HG03095 (cell line): ENCODE measurements around the gene ZBTB16.

Experiments
- ATAC-seq: cut with Tn5 transposase; IDR thresholded peaks from one replicate; pipeline ENCODE4 v1.9.1; 2021; ENCODE audit warnings: moderate library complexity; ENCODE audit not compliant: unreplicated experiment

ZBTB16 gene

DNA sequence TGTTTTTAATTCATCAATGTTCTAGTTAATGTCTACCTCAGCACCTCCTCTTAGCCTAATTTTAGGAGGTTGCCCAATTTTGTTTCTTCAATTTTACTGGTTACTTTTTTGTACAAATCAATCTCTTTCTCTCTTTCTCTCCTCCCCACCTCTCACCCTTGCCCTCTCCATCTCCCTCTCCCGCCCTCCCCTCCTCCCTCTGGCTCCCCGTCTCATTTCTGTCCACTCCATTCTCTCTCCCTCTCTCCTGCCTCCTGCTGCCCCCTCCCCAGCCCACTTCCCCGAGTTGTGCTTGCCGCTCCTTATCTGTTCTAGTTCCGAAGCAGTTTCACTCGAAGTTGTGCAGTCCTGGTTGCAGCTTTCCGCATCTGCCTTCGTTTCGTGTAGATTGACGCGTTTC lies 195.8 kb downstream of the ZBTB16 start:
- ATAC-seq = no peak

DNA sequence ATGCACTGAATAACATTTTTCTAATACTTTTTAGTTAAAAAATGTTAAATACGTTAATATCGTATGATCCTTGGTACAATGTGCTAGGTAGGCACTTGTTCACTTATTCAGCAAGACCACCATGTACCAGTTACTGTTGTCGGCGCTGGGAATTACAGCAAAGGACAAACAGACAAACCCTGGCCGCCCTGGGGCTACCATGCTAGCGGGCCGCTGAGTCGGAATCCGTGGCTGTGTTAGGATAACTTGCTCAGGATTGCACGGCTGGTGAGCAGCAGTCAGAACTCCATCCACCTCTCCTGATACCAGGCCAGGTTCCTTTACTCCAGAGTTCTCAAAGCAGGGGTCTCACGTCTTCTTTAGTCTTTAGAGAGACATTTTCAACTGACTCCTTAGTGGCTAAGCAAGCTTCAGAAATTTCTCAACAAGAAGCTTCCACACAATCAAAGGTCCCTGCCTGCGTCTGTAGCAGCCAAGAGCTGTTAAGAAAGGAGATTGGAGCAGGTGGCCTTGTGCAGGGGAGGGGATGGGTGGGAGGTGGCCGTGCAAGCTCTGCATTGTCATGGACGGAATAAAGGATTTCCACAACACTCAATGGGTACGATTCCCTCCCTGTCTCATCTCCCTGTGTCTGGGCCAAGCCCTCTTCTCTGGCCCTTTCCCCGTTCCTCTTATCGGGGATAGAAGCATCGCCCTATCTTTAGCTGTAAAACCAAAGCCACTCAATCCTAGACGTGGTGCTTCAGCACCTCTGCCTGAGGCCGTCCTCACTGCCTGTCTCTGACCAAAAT lies 196.9 kb downstream of the ZBTB16 start:
- ATAC-seq = no peak

DNA sequence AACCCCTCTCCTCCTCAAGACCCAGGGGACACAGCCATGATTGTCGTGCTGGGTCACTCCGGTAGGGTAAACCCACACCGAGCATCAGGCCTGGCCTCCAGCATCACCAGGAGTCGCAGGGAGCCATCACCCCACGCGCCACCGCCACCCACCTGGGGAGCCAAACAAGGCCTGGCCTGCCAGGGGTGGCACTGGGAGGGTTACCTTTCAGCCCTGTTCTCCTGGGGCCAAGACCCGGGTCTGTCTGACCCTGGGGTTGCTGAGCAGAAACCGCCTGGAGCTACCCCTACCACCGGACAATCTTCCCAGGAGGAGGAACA lies 197.4 kb downstream of the ZBTB16 start:
- ATAC-seq = no peak

DNA sequence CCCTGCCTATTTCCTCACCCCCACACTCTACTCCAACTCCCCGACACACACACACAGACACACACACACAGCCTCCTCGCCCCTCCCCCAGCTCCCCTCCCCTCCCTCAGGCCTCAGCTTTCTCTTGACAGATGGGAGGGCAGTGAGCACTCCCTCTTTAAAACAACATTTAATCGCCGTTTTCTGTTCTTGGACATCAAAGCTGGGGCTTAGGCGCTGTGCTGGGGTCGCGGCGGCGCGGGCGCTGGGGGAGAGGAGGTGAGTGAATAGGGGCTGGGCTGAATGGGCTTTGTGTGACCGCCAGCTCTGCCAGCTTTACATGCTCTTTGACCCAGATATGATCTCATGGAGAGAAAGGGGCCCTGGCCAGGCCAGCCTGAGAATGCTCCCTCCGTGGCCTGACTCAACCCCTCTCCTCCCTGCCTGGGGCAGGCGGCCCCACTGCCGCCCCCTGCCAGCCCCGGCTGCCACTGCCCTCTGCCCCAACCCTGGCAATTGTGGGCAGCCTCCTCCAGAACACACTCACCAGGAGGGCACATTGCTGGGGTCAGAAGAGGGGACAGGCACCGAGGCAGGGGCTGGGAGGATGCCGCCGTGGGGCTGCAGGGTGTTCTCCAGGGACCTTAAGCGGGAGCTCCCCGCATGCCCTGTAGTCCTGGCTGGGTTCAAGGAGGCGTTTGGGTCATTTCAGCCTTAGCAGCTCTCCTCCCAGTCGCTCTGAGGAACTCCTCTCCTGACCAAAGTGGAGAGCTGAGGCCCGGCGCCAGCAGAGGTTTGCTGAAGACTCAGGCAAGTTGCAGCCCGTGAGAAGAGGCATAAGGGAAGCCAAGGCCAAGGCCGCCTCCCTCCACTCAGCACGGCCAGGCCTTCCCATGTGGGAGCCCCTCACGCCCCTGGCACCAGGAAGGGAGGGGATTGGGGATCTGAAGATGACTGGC lies 198.4 kb downstream of the ZBTB16 start:
- no peak for ATAC-seq

DNA sequence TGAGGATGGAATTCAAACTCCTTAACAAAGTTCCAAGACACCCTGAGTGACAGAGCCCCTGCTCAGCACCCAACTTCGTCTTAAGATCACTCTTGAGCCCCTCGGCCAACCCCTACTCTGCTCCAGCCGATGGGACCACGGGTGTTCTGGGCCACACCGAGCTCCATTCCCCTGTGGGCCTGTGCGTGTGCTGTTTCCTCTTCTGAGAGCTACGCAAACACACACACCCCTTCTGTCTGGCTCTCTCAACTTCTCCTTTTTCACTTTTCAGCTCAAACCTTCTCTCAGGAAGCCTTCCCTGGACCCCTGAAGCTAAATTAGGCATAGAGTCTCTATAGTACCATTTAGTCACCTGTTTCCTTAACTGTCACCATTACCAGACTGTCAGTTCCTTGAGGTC lies 199.2 kb downstream of the ZBTB16 start:
- ATAC-seq = no peak

DNA sequence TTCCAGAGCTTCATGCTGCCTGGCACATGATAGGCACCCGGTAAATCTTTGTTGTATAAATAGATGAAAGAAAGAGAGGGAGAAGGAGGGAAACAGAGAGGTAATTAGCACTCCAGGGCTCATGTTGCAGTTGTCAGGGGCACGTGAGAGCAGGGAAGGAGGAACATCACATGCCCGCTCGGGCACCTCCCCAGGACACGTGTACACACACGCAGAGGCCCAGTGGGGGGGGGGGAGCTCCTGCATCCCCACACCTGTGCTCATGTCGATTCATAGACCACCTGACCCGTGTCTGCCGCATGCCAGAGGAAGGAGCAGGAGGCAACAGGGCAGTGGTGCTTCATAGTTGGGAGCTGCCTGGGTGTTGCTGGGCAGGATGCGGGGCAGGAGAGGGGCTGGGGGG lies 199.6 kb downstream of the ZBTB16 start:
- ATAC-seq = no peak

DNA sequence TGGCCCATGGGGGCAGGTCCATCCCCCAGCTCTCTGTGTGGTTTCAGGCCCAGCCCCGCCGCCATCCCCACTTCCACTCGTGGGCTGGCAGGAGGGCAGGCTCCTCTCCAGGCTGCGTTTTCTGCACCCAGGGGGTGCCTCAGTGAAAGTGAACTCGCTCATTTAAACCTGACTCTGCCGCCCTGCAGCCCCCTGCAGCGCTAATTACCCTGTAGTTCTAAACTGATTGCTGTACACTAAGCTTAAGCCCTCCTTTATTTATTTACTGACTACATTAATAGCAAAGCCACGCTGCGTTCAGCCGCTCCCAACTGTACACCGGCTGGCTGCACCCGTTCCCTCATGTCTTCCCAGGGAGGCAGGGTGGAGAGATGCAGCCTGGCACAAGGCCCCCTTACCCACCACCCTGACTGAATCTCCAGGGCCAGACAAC lies 200.1 kb downstream of the ZBTB16 start:
- no peak for ATAC-seq

DNA sequence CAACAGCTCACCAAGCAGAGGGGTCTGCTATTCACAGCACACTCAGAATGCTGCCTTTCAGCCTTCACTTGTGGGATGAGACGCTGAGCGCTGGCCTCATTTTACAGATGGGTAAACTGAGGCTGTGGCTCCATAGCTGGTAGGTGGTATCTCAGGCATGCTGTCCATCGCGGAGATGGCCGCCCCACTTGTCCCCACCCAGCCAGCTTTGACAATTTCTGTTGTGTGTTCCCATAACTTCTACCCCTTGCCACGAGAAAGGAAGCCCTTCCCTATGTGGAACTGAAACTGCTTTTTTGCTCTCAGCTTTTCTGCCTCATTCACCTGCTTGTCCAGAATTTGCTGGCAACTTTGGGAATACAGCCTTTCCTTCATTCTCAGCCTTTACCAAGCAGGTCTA lies 200.6 kb downstream of the ZBTB16 start:
- ATAC-seq = no peak

DNA sequence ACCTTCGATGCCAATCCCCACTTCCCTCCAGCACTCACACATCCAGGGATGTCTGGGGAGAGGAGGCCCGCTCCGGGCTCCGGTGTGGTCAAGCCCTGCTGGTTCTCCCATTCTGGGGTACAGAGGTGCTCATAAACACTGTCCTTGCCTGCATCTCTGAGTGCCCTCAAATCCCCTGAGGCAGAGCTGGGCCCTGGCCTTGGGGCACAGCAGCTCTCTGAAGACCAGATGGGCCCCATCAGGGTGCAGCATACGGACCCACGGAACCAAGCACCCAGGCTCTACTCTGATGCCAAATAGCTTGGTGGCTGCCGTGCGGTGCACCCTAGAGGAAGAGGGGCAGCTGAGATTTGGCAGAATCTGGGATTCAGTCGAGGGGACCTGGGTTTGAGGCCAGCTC lies 201.0 kb downstream of the ZBTB16 start:
- no peak for ATAC-seq

DNA sequence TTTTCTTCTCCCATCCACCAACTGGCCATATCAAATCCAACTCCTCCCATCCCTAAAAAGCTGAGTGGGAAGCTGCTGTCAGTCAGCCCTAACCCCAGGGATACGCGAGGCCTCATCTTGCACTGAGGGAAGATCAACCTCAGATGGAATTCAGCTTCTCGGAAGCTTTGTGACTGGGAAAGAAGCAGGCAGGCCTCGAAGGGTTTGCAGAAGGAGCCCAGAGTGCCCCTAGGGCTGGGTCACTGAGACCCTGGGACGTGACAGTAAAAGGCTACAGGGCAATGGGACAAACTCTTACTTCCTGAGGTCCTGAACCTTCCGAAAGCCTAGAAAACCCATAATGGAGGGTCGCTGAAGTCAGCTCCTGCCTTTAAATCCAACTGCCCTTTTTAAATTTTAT lies 202.3 kb downstream of the ZBTB16 start:
- ATAC-seq = no peak

DNA sequence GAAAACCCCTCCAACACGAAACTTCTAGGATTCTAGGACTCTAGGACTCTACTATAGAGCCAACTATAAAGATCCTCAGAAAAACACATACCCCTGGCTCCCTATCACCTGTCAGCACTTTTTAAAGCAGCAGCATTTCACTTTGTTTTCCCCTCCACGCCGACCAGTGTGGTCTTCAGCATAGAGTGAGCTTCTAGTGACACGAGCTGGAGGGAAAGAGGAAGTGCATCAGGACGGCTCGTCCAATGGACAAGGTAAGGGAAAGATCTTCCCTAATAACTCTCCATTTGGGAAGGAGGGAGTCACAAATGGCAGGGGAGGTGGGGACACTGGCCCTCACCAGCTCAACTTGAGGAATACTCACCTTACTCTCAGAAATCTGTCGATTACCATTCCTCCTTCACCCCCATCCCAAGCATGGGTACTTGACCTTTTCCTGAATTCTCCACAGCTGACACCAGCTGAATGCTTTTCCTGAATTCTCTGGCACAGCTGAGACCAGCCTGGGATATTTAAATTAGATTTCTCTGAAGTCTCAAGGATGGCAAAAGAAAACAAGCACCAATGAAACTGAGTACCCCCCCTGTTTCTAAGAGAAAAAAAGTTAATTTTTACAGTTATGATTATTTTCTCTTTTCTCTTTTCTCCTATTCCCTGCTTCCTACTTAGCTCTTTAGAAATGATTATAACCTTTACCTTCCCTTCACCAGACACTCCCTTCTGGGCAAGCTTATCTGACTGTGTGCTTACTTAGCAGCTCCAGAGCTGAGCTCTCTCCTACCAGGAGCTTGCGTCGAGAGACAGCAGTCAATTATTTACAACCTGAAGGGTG lies 203.4 kb downstream of the ZBTB16 start:
- ATAC-seq = no peak

DNA sequence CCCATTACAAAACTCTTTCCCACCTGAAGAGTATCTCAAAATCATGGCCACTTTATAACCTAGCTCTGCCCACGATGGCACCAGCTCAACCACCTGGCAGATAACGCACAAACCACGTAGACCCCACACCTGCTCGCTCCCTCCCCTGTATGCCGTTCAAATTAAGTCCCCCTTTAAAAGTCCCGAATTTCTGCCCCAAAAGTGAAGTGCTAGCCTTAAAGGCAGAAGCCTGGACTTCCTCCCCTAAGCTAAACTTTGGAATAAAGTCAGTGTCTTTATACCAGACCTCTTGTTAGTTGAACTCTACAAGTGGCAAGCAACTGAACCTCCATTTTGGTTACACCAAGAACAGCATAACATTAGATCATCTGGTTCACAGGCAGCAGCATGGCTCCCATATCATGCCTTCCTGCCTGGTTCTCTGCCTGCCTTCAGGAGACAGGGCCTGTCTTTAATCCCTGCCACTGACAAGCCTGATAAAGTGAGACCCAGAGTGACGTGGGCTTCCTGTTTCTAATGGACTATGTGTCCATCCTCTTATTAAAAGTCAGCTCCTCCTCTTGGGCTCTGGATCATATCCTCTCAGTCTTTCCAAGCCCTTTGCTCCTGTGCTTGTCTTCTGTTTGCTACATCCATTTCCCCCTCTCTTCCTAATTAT lies 204.1 kb downstream of the ZBTB16 start:
- no peak for ATAC-seq

DNA sequence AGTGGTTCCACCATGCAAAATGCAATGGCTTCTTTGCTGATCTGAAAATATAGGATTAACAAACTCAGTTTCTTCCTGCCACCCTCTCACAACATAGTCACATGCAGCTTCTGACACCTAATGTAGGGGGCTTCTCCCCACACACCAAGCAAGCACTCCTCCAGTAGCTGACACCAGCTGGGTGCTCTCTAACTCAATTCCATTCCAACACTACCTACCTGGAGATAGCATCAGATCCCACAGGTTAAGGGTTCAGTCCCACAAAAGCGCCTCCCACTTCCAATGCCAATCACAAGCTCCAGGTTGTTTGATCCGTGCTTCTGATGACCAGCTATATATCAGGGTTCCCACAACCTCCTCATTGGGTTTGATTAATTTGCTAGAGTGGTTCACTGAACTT lies 204.9 kb downstream of the ZBTB16 start:
- ATAC-seq = no peak

DNA sequence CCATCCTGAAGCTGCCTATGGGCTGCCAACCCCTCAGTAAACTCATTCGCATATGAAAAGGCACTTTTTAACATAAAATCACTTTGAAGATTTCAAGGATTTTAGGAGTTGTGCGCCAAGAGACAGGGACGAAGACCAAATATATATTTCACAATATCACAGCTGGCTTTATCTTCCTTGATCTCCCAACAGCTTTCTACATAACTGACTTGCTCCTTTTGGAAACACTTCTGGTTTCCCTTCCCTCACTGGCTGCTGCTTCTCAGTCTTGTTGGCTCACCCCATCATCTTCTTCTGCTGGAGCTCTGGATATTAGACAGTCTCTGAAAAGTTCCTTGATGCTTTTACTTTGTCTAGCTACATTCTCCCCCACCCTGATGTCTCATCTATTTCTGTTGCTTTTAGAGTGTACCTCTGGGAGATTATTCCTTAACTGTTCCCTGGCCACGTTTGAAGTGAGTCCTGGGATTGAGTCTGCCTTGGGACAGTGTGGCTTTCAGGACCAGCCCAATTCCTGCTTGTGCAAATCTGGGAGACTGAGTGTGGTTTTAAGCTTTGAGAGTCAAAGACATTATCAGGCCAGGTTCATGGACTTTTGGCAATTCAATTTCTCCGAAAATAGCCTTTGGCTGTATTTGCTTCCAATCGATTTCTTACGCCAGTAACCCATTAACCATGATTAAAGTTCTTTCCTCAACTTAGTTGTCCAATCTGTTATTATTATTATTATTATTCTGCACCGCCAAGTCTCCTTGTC lies 205.8 kb downstream of the ZBTB16 start:
- ATAC-seq = no peak

DNA sequence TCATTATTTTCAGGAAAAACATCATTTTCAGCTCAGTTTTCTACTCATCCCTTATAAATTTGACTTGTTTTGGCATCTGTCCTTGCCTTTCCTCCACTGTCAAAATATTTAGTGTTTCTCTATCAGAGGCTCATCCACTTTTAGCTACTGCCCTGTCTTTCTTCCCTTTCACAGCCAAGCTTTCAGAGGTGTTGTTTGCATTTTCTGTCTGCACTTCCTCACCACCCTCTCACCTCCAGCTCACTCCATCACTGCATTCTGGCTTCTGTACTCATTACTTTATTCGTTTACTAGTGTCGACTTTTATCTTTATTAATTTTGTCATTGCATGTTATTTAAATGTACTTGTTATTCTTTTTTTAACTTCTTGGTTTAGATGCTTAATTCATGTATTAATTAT lies 210.0 kb downstream of the ZBTB16 start:
- ATAC-seq = no peak

DNA sequence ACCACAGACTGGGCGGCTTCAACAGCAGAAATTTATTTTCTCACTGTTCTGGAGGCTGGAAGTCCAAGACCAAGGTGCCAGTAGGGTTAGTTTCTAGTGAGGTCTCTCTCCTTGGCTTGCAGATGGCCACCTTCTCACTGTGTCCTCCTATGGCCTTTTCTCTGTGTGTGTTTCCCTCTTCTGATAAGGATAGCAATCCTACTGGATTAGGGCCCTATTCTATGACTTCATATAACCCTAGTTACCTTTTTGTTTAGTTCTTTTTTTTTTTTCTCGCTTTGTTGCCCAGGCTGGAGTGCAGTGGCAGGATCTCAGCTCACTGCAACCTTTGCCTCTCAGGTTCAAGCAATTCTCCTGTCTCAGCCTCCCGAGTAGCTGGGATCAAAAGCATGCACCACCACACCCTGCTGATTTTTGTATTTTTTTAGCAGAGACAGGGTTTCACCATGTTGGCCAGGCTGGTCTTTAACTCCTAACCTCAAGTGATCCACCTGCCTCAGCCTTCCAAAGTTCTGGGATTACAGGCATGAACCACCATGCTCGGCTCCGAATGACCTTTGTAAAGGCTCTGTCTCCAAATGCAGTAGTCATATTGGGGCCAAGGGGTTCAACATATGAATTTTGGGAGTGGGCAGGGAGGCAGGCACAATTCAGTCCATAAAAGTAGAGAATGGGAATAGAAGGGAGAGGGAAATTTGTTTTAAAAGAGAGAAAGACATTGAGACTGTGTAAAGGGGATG lies 211.2 kb downstream of the ZBTB16 start:
- ATAC-seq = no peak

DNA sequence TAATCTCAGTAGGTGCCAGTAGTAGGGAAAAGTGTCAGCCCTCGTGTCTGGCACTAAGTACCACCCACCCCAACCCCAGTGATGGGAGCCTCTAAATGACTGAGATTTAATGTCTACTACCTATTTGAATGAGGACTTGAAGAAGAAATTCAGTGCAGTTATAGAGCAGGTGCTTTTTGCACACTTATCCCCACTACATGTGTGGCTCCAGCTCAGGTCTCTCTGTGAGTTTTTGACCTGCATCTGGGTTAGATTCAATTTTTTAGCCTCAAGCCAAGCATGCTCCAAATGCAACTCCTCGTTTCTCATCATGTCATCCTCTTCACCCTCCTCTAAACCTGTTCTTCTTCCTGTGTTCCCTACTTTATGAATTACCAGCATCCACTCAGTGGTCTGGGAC lies 211.8 kb downstream of the ZBTB16 start:
- ATAC-seq = no peak

DNA sequence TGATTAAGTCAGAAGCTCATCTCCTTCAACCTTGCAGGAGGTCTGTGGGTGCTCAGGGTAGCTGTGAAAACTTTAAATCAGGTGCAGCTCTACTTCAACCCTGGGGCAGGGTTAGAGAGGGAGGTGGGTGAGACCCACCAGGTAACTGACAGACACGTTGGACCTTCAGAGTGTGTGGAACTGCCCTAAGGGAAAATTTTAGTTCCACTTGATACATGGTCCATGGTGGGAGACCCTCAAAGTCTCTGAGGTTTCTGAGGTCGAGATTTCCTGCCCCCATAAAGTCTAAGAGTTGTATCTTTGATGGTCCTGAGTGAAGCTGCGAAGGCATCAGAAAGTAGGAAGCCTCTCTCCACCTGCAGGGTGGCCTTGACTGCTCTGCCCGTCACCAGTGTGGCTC lies 212.8 kb downstream of the ZBTB16 start:
- no peak for ATAC-seq

DNA sequence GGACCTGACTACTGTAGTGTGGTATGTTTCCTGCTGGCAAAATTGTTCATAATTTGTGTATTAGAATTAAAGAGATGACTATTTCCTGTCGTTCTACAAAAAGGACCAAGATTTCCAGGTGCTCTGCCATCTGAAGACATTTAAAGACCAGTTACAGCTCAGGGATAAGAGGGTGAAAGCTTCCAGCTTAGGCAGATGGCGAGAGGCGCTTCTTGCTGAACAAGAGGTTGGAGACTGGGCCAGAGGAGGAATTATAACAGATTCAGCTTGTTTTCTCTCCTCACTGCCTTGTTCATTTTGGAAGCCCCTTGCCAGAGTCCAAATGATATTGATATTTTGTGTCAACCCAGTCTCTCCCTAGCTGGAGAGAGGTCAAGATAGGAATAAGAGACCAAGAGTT lies 213.6 kb downstream of the ZBTB16 start:
- ATAC-seq = no peak
